Left cardiac atrium (tissue), 4 donors: Measurements from ENCODE around the gene PPARGC1A. TPM values are rescaled to one million over a fixed set of nuclear protein-coding genes. Genes with fewer than 3 reads are reported as not detected.

Source experiments
- ATAC-seq, 2 donors: fragments of 200-7000 bp; cut with Tn5 transposase; one replicate each; pipeline ENCODE4 v1.9.1; 2020; ENCODE audit warnings: mild to moderate bottlenecking in 2 of 2, moderate library complexity in 2 of 2
- DNase-seq: peaks from one replicate; pipeline ENCODE4 v3.0.0-alpha.2; 2020
- intact Hi-C, 2 donors: fragments of 100-400 bp; cut with DNase I; formaldehyde crosslinking; loops; one replicate each; pipeline versions ENCODE4 v1.14.1 to v1.15.1; 2022 to 2023
- total RNA-seq, 2 donors: library from RNA; stranded (reverse); fragmentation: NEBNext Ultra II Directional; extraction: Animal tissue kit (Norgen Biotek cat#: 25700); gene quantifications; one replicate each; pipeline ENCODE4 v1.2.1, GENCODE V29; 2021
- donor health status: DM: no; HTN: yes; CAD: no.
- donor health status: DM: no; HTN: yes; CAD: no; lungs with severe emphysema.
- donor health status: DM: yes; HTN: yes; CAD: no.
- donor health status: Dilated cardiomyopathy.

PPARGC1A gene
- total RNA-seq, 2 donors from 2014 or later, result 75.4 to 180 TPM

DNA sequence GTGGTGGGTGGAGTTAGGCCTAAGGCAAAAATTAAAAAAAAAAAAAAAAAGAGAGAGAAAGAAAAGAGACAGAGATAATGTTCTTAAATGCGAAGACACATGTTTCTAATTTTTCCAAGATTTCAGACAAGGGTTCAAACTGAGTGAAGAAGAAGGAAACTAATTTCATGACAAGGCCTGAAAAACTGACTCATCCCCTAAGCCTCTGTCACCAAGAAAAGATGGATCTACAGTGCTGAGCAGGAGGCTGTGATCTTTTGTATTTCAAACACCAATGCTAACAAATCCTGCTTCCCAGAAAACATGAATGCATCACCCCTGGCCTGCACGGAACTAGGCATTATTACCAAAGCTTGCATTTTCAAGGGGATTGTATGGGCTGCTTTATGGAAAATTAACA, 75.3 kb downstream of the PPARGC1A start:
- intact Hi-C loops, result no loop called here
- no peak for DNase-seq
- ATAC-seq, result no peak

DNA sequence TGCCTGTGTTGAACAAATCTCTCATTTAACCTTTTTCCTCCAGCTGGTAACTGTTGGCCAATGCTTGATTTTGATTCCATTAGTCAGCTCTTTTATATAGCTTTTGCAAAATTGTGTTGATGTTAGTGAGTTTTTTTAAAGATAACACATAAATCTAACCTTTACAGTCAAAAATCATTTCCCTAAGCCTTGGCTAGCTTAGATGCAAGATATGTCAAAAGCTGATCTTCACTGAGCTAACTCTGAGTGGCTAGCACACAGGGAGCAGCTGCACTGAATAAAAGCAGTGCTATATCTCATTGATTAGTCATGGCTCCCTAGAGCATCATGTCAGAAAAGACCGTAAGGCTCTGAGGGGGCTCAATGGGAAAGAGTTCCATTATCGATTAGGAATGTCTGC, 78.7 kb downstream of the PPARGC1A start:
- no peak for DNase-seq
- ATAC-seq, result no peak
- intact Hi-C loops, result no loop called here

DNA sequence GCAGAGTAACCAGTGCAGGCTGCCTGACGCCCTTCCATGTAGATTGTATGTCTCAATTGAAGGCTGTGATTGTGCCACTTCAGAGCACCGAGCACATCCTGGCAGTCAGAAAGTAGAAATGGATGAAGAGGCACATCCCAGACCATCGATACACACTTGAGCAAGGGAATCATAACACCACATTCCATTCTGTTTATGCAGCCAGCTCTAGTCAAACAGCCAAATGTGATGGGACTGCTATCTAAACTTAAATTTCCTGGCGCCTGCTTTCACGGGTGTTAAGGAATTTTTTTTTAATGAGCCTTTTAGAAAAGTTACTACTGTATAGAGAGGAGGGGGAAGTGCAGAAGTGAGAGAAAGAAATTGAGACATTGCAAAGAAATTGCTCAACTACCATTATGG, 84.4 kb downstream of the PPARGC1A start:
- ATAC-seq (peak; percentile 57 to 59), DNase-seq (no peak)
- intact Hi-C loops, result no loop called here

DNA sequence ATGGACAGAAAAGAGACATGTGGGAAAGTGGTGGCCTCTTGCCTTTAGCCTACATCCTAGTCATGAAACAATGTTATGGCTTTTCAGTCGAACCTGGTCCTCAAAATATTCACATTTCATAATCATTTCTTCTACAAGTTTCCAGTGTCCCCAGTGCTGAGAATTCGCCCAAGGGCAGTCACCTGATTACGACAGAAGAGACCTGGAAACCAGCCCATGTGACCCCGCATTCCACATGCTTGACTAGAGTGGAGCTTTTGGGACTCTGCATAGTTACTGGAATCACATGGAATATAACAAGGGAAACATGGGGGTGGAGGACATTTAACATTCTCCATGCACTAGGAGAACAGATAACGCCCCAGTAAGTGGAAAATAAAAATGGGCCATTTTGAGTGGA, 100.1 kb downstream of the PPARGC1A start:
- peak; percentile 84 to 90 for ATAC-seq
- peak; percentile 67 for DNase-seq
- intact Hi-C loops, result no loop called here

DNA sequence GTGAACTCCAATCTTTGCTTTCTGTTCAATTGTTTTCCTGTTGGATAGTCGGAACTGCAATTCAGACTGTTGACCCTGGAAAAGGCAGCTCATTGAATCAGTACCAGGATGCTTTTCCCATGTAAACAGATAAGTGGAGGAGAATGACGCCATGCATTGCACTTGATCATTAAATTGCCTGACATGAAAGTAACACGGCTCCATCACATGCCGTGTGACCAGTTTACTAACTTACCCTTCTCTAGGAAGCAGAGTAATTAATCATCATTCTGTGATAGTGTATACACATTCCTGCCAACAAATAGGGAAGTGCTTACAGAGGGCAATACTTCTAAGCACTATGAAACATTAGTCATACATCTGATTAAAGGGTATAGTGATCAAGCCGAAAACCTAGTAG, 101.4 kb downstream of the PPARGC1A start:
- DNase-seq (no peak), ATAC-seq (peak; percentile 51 to 92)
- intact Hi-C loops, result no loop called here

DNA sequence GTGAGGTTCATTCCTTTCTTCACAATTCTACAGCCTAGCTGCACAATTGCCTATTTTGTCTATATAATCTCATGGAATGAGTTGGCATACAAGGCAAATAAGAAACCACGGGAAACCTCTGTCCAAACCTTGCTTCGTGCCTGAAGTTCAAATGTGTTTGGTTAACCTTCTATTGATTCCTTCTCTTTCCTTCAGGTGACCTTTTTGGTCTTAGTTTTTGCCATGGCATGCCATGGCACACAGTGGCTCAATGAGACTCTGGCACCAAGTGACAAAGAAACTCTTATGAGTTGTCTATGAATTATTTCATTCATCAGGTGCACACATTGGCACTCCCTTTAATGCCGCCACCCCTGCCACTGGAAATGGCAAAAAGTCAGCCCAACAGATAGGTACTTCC, 101.8 kb downstream of the PPARGC1A start:
- DNase-seq, result no peak
- ATAC-seq, result no peak

DNA sequence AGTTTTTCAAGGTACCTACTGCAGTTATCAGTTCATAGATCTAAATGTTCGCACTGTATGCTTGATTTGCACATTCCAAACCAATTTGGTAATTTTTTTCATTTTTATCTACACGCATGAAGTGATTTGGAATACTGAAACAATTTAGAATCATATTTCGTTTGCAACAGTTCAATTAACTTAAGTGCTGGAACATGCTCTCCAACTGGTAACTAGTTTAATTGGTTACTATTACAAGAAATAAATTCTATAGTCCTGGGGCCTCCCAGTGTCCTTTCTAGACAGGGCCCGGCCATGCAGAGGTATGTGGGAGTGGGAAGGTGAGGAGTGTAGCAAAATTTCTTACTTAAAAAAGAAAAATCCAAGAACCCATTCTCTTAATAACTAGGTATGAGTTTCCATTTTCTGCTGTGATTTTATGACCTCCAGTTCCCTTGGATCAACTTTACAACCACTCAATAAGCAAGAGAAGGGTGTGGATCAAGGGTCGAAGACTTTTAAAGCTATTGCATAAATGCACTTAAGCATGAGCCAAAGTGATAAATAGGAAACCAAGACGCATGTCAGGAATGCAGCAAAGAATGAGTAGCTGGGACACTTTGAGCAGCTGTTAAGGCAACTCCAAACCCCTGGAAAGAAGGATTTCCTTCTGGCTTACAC, 106.9 kb downstream of the PPARGC1A start:
- no peak for DNase-seq
- intact Hi-C loops, result no loop called here
- ATAC-seq, result no peak

More for the DNA sequence above, 101.8 kb downstream of the PPARGC1A start:
- intact Hi-C loops, result no loop called here

DNA sequence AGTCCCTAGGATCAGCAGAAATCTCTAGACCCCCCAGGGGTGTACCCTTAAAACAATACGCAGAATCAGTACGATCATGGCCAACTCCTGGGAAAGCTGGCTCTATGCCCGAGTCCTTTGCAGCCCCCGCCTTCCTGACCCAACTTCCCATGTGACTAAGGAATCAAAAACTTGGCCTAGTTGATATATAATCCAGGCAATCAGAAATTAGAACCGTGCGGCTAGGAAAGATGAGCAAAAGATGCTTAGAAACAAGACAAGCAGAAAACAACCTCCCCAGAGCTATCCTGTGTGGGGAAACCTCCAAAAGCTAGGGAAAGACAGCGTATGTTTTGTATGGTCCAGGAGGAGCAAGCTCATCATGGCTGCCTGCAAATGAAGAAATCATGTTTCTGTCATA, 110.0 kb downstream of the PPARGC1A start:
- DNase-seq (no peak), ATAC-seq (no peak)
- intact Hi-C loops, result no loop called here

DNA sequence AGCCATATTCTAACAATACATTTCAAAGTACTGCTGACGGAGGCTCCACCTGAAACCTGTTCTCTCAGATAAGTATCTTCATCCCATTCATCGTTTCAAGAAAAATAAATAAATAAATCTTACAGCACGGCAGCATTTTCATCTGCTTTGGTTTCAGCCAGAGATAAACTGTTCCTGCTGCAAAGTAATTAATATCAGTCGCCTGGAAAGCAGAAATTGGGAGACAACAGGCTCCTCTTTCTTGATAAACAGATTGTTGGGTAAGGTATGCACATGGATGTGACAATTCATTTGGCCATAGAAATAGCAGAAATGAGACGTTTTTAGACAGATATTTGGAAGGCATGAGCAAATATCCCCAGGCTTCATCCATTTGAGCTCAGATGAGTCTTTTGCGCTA, 110.4 kb downstream of the PPARGC1A start:
- intact Hi-C loops, result no loop called here
- DNase-seq (no peak), ATAC-seq (no peak)

DNA sequence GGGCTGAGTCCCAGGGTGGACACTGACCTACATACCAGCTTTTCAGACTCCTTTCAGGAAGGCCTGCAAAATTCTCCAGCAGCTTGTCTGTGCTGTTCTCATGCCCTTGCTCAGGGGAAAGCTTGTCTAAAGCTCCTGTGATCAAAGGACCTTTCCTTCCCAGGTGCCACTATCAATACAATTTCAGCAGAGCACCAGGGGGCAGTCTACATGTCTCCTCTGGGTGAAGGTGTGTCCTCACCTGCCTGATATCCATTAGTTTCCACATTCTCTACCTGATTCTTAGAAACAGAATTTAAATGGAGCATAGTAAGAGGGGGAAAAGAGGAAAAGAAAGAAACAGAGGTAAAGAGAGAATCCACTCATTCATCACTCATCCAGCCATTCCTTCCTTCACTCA, 114.2 kb downstream of the PPARGC1A start:
- intact Hi-C loops, result no loop called here
- DNase-seq (no peak), ATAC-seq (peak in 1 of 2 donors; percentile 21)

DNA sequence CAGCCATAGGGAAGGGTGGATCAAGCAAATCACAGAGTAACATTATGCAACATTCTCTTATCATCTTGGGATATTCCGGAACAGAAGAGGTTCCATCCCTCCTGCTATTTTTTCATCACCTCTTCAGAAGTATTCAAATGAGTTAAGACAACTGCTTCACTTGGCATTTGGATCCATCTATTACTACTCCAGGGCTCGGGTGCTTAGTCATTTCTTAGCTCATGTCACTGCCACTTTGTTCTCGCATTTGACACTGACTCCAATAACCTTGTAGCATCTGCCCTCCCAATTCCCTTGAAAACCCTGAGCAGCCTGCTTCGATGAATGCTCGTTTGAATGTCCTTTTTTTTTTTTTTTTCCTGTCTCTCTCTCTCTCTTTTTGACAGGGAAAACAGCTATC, 114.9 kb downstream of the PPARGC1A start:
- ATAC-seq (peak; percentile 23 to 83), DNase-seq (no peak)

DNA sequence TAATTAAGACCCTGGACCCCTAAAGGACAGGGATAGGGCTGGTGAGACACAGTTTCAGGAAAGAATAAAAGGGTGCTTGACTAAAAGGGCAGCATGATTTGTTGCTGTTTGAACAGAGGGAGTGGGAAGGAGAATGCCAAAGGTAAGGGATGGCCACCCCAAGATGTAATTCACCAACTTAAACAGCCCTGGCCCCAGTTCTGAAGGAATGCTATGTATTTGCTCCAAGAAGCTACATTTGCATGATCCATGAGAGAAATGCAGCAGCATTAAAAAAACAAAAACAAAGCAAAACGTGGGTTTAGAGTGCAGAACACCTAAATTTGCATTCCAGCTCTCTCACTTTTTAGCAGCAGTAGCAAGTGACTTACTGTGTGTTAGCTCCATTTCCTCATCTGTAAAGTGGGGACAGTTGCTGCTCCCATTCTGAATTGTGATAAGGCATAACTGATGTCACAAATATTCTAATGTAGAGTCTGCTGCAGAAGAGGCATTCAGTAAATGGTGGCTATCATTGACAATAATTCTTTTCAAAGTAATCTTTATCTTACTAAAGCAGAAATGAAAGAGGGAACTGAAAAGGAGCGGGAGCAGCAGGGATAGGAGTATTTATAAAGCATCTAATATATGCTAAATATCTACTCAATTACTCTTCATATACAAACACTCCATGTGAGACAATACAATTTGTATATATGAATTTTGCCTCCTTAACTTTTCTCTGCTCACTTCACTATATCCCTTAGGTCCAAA, 115.8 kb downstream of the PPARGC1A start:
- DNase-seq, result no peak
- intact Hi-C loops, result no loop called here
- ATAC-seq, result no peak

More for the DNA sequence above, 114.9 kb downstream of the PPARGC1A start:
- intact Hi-C loops, result no loop called here

DNA sequence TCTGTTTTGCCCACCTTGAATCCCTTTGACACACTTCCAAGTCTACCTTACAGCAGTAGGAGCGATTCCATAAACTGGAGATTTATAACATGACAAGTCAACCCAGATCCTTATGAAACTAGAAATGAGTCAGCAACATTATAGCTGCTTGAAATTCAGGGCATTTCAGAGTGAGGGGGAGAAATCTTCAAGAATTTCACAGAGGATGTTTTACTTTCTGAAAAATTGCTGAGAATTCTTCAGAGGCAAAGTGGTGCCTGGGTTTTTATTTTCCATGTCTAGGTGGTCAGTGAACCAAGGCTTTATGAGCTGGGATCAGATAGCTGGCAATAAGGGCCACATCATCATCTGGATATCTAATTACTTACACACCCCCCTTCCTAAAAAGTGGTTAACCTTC, 119.8 kb downstream of the PPARGC1A start:
- ATAC-seq, result no peak

DNA sequence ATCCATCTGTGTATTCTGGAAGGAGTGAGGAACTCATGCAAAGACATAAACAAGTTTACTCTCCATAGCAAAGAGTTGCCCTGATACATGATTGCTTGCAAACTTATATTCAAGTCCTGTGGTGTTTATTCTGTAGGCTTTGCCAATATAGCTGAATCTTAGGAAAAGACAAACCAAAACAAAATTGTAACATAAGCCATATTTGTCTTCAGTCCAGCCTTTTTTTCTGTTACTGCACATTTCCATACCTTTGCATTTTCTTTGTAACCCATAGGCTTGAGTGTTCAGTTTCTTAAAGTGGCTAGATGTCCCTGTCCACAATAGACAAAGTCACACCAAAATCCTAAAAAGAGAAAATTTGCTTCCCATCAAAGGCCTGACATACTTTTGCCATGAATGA, 120.4 kb downstream of the PPARGC1A start:
- intact Hi-C loops, result no loop called here
- no peak for ATAC-seq

More for the DNA sequence above, 119.8 kb downstream of the PPARGC1A start:
- intact Hi-C loops, result no loop called here
- DNase-seq, result no peak

DNA sequence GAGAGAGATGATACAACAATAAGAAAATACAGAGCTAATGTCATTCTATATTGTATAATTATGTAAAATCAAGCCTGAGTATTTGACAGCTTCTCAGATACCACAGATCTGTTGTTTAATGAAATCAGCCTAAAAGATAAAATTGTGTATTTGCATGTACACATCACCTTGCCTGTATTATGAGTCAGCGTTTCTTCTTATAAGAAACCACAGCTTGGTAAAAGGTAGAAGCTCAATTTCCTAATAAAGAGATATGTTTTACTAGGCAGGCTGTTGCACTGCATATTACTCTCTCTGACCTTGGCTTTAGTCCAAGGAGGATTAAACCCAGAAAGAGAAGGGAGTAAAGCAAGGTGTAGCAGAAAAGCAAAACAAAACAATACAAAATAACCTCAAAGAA, 121.3 kb downstream of the PPARGC1A start:
- ATAC-seq (peak in 1 of 2 donors; percentile 81), DNase-seq (no peak)
- intact Hi-C loops, result no loop called here

More for the DNA sequence above, 120.4 kb downstream of the PPARGC1A start:
- DNase-seq, result no peak

DNA sequence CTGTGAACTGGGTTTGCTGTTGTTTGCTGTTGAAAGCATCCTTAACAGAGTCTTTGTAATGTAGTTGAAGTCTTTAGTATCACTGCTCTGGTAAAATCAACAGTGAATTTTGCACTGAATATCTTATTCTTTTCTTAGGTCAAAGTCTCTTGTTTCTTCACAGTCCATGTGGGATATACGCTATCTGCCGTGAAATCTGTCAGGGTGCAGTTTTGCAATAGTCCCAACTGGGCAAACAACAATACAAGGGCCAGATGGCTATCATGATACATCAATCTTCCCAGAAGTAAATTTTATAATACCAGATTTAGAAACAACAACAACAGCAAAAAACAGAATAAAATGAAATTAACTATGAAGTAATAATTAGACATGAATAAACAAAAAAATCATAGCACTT, 123.5 kb downstream of the PPARGC1A start:
- ATAC-seq (no peak), DNase-seq (no peak)
- intact Hi-C loops, result no loop called here

DNA sequence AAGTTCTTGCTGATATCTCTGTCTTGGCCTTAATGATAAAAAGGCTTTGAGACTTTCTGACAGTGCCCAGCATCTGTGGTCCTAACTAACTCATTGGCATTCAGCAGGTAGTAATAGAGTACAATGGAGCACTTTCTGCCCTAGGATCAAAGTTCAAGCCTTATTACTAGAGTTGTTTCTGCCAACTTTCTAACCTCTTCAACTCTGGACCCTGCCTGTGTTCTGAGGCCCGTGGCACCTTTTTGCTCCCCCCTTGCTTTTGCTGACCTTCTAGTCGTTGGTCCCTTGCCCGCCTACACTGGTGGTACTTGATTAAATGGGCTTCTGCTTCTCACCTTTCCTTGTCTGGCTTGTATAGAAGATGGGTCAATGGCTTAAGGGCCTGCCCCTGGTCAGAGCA, 126.3 kb downstream of the PPARGC1A start:
- intact Hi-C loops, result no loop called here
- DNase-seq (no peak), ATAC-seq (no peak)

DNA sequence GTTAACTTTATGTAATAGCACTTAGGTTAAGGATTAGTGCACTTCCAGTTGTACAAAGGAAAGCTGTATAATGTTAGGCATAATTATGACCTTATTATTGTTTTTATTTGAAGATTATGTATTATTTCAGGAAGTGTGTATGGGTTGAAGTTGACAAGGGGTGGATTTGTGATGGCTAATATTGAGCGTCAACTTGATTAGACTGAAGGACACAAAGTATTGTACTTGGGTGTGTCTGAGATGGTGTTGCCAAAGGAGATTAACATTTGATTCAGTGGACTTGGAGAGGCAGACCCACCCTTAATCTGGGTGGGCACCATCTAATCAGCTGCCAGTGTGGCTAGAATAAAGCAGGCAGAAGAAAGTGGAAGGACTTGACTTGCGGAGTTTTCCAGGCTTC, 127.3 kb downstream of the PPARGC1A start:
- ATAC-seq (no peak), DNase-seq (no peak)
- intact Hi-C loops, result no loop called here

DNA sequence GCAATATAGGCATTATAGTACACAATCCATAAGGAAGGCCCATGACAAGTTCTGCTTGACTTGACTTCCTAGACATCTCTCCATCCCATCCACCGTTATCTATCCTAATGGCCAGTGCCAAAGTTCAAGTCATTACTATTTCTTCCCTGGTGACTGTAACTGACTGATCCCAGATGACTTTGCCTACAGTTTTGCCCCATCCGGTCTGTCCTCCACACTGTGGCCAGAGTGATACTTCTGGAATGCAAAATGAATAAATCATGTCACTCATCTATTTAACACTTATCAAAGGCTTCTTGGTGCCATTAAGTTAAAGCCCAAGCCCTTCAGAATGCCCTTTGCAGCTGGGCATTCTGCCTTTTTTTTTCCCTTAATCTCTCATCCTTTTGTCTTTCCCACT, 130.8 kb downstream of the PPARGC1A start:
- no peak for DNase-seq

DNA sequence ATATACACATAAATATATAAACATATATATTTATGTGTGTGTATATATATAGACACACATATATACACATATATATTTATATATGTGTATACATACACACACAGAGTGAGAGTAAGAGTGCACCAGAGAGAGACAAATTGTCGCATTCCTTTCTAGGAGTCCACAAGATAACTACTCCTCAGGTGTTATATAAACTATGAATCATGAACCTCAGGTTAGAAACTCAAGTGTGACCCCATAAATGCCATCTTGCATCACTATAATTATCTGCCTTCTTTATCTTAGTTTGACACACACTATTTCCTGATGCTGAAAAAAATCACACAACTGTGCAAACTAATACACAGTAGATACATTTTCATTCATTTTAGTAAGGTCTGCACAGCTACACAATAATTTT, 135.2 kb downstream of the PPARGC1A start:
- DNase-seq (no peak), ATAC-seq (no peak)
- intact Hi-C loops, result no loop called here

More for the DNA sequence above, 130.8 kb downstream of the PPARGC1A start:
- intact Hi-C loops, result no loop called here
- ATAC-seq, result peak; percentile 78 to 89

DNA sequence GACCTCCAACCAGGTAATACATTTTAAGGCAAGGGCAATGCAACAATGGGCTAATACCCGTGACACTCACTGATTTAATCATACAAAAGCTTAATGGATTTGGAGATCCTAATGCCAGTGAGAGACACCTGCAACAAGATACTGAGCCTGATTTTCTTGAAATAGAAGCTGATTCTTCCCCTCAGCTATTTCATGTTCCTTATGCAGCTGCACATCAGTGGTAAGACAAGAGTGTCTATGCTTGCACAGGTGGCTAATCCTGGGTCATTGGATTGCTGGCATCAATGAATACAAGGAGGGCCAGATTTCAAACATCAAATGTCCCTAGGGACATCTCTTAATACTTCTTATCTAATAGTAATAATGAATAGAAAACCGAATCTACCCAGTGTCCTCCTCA, 139.7 kb downstream of the PPARGC1A start:
- intact Hi-C loops, result no loop called here
- no peak for ATAC-seq
- no peak for DNase-seq
